ENCODE measurements around the gene GP2. TPM values are rescaled to one million over a fixed set of nuclear protein-coding genes. Genes with fewer than 3 reads are reported as not detected.

GP2 gene
- total and polyA plus RNA-seq, 4 donors: 0.08 to 11.9 (median 0.88) TPM; not detected in 1

DNA sequence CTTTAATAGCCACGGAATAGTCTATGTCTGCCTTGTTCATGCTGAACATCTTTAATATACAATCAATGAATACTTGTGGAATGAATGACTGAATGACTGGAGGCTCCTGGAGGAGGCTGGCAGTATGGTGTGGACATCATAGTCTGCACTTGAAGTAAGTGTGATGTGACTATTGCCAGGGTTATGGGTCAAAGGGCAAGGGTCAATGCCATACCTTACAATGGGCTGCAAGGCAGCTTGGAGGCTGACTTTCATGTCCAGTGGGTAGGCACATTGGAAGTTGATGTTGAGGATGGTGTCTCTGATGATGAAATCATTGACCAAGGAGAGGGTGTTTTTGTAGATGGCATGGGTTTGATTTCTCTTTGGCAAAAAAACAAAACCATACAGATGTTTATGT, 7.9 kb downstream of the GP2 start:
- H3K27me3 ChIP-seq (ENCODE audit: control insufficient read depth in 3 of 3, insufficient read depth in 3 of 3, low read length in 2 of 3): peaks cover 0 to 9% (median 0%) of the 10 kb centered on the region in 3 donors
- TF ChIP-seq, protein P1, sequence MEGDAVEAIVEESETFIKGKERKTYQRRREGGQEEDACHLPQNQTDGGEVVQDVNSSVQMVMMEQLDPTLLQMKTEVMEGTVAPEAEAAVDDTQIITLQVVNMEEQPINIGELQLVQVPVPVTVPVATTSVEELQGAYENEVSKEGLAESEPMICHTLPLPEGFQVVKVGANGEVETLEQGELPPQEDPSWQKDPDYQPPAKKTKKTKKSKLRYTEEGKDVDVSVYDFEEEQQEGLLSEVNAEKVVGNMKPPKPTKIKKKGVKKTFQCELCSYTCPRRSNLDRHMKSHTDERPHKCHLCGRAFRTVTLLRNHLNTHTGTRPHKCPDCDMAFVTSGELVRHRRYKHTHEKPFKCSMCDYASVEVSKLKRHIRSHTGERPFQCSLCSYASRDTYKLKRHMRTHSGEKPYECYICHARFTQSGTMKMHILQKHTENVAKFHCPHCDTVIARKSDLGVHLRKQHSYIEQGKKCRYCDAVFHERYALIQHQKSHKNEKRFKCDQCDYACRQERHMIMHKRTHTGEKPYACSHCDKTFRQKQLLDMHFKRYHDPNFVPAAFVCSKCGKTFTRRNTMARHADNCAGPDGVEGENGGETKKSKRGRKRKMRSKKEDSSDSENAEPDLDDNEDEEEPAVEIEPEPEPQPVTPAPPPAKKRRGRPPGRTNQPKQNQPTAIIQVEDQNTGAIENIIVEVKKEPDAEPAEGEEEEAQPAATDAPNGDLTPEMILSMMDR (IDR thresholded peaks at IDR 0.05; ENCODE audit: control extremely low read depth, extremely low read depth): no peak
- H3K9me3 ChIP-seq (ENCODE audit: control insufficient read depth in 4 of 4, insufficient read depth in 3 of 4, low read length in 3 of 4): peaks cover 0 to 3% (median 0%) of the 10 kb centered on the region in 4 donors
- H3K4me1 ChIP-seq (ENCODE audit: control insufficient read depth in 5 of 5, insufficient read depth in 5 of 5, low read length in 5 of 5): no peaks in the 10 kb centered on the region
- H3K27ac ChIP-seq (ENCODE audit: low read depth in 1 of 2, low read length in 1 of 2): no peak overlapping the region
- ATAC-seq (ENCODE audit: insufficient read depth, low FRiP score) (no peak), DNase-seq (no peak)
- no peaks in the 10 kb centered on the region for H3K36me3 ChIP-seq (ENCODE audit: control insufficient read depth in 4 of 4, insufficient read depth in 4 of 4, low read length in 4 of 4)
- H3K4me3 ChIP-seq: no peak overlapping the region
- H3K9ac ChIP-seq (ENCODE audit: insufficient read depth in 1 of 2, low read length in 2 of 2): no peak overlapping the region
- WGBS, 2 donors: 72 to 86% methylated on average over 1 of the region's 1 CpG

GRCh38 chr16:20318437-20318836, 8.9 kb downstream of the GP2 start:
- WGBS, 2 donors: 68 to 77% methylated on average over 3 of the region's 3 CpGs
- ATAC-seq (ENCODE audit: insufficient read depth, low FRiP score) (no peak), DNase-seq (no peak)
- TF ChIP-seq, protein P1 (IDR thresholded peaks at IDR 0.05; ENCODE audit: control extremely low read depth, extremely low read depth): no peak
- H3K9me3 ChIP-seq (ENCODE audit: control insufficient read depth in 4 of 4, insufficient read depth in 3 of 4, low read length in 3 of 4): no peaks in the 10 kb centered on the region
- no peak overlapping the region for H3K9ac ChIP-seq (ENCODE audit: insufficient read depth in 1 of 2, low read length in 2 of 2)
- H3K4me3 ChIP-seq: no peak overlapping the region
- no peak overlapping the region for H3K27ac ChIP-seq (ENCODE audit: low read depth in 1 of 2, low read length in 1 of 2)
- H3K36me3 ChIP-seq (ENCODE audit: control insufficient read depth in 4 of 4, insufficient read depth in 4 of 4, low read length in 4 of 4): no peaks in the 10 kb centered on the region
- H3K27me3 ChIP-seq (ENCODE audit: control insufficient read depth in 3 of 3, insufficient read depth in 3 of 3, low read length in 2 of 3): peaks cover 0 to 6% (median 0%) of the 10 kb centered on the region in 3 donors
- H3K4me1 ChIP-seq (ENCODE audit: control insufficient read depth in 5 of 5, insufficient read depth in 5 of 5, low read length in 5 of 5): no peaks in the 10 kb centered on the region

DNA sequence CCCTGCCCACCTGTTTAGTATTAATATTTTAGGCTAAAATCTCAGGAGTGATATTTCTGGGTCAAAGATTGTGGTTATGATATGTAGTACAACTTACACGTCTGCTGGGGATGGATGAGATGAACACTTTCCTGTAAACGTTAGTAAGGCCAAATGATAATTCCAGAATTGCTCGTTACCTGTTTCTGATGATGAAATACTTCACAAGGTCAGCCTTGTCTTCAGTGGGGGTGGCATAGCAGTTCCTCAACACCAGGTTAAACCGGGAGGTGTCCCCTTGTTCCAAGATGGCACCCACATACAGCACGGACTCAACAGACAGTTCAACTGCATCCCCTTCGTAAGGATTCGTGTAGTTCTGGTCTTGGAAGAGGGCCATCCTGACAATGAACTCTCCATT, 9.3 kb downstream of the GP2 start:
- ATAC-seq (ENCODE audit: insufficient read depth, low FRiP score) (no peak), DNase-seq (no peak)
- Histone ChIP-seq H3K4me3 (no peak overlapping the region), H3K9me3 (ENCODE audit: control insufficient read depth in 4 of 4, insufficient read depth in 3 of 4, low read length in 3 of 4) (no peaks in the 10 kb centered on the region), H3K27me3 (ENCODE audit: control insufficient read depth in 3 of 3, insufficient read depth in 3 of 3, low read length in 2 of 3) (peaks cover 0 to 6% (median 0%) of the 10 kb centered on the region in 3 donors), H3K9ac (ENCODE audit: insufficient read depth in 1 of 2, low read length in 2 of 2) (no peak overlapping the region), H3K36me3 (ENCODE audit: control insufficient read depth in 4 of 4, insufficient read depth in 4 of 4, low read length in 4 of 4) (no peaks in the 10 kb centered on the region), H3K27ac (ENCODE audit: low read depth in 1 of 2, low read length in 1 of 2) (no peak overlapping the region), H3K4me1 (ENCODE audit: control insufficient read depth in 5 of 5, insufficient read depth in 5 of 5, low read length in 5 of 5) (no peaks in the 10 kb centered on the region)
- TF ChIP-seq, protein P1 (IDR thresholded peaks at IDR 0.05; ENCODE audit: control extremely low read depth, extremely low read depth): no peak
- 76 to 85% methylated on average over 7 of the region's 7 CpGs for WGBS, 2 donors

- 63 to 74% methylated on average over 8 of the region's 8 CpGs for WGBS, 2 donors
- no peak for ATAC-seq (ENCODE audit: insufficient read depth, low FRiP score)
- TF ChIP-seq, protein P1 (IDR thresholded peaks at IDR 0.05; ENCODE audit: control extremely low read depth, extremely low read depth): no peak
- Histone ChIP-seq H3K27me3 (ENCODE audit: control insufficient read depth in 3 of 3, insufficient read depth in 3 of 3, low read length in 2 of 3) (peaks cover 0 to 6% (median 0%) of the 10 kb centered on the region in 3 donors), H3K27ac (ENCODE audit: low read depth in 1 of 2, low read length in 1 of 2) (no peak overlapping the region), H3K4me1 (ENCODE audit: control insufficient read depth in 5 of 5, insufficient read depth in 5 of 5, low read length in 5 of 5) (no peaks in the 10 kb centered on the region), H3K9me3 (ENCODE audit: control insufficient read depth in 4 of 4, insufficient read depth in 3 of 4, low read length in 3 of 4) (no peaks in the 10 kb centered on the region), H3K4me3 (no peak overlapping the region), H3K36me3 (ENCODE audit: control insufficient read depth in 4 of 4, insufficient read depth in 4 of 4, low read length in 4 of 4) (no peaks in the 10 kb centered on the region), H3K9ac (ENCODE audit: insufficient read depth in 1 of 2, low read length in 2 of 2) (no peak overlapping the region)
- no peak for DNase-seq
These were observed 10.2 kb downstream of the GP2 start for GRCh38 chr16:20317117-20317516.

All from lung (tissue), 12 donors.